ENCODE results near the gene PBX2. TPM values are rescaled to one million over a fixed set of nuclear protein-coding genes. Genes with fewer than 3 reads are reported as not detected.

PBX2 gene
- total RNA-seq, 3 donors from 2014 or later: 32.3 to 61.6 (median 48.5) TPM

DNA sequence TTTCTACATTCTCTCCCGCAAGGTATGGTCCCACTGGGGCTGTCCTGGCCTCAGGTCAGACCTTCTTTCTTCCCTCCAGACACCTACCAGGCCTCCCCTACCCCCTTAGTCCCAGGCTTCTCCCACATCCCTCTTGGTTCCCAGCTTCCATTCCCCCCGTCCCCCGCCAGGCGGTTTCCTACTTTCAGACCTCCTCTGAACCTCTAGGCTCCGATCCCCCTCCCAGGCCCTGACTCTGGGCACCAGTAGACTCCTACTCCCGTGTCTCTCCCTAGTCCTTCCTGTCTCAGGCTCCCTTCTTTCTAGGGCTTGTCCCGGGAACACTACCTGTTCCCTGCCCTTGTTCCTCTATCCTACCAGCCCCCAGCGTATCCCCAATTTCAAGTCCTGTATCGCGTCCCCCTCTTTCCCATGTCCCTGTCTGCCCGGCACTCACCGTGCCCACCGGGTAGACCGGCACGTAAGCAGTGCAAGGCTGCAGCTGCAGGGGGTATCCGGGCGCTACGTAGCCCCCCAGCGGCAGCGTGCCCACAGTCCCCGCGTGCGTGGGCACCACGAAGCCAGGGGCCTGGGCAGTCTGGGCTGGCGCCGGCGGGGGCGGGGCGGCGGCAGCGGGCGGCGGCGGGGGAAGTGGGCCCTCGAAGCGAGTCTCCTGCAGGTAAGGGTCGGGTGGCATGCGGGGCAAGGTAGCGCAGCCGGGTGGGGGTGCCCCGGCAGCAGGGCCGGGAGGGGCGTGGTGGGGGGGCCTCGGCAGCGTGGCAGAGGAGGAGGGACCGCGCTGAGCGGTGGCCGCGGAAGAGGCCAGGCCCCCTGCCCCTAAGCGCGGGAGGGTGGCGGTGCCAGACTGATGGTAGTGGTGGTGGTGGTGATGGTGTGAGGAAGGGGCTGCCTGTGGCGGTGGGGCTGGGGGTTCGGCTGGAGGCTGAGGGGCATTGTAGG, 39.8 kb downstream of the PBX2 start:
- Histone ChIP-seq H3K4me1 (peaks cover 0 to 3% of the 10 kb centered on the region in 2 donors), H3K9me3 (no peaks in the 10 kb centered on the region), H3K27me3 (no peaks in the 10 kb centered on the region), H3K4me3 (peak overlapping the region in 2 of 3 donors; percentile 82 to 84), H3K36me3 (no peaks in the 10 kb centered on the region), H3K27ac (peak overlapping the region in 1 of 2 donors; percentile 9)
- intact Hi-C loops (cut with DNase I; ENCODE audit: low total_unique reads): no loop called here
- TF ChIP-seq, protein P1, sequence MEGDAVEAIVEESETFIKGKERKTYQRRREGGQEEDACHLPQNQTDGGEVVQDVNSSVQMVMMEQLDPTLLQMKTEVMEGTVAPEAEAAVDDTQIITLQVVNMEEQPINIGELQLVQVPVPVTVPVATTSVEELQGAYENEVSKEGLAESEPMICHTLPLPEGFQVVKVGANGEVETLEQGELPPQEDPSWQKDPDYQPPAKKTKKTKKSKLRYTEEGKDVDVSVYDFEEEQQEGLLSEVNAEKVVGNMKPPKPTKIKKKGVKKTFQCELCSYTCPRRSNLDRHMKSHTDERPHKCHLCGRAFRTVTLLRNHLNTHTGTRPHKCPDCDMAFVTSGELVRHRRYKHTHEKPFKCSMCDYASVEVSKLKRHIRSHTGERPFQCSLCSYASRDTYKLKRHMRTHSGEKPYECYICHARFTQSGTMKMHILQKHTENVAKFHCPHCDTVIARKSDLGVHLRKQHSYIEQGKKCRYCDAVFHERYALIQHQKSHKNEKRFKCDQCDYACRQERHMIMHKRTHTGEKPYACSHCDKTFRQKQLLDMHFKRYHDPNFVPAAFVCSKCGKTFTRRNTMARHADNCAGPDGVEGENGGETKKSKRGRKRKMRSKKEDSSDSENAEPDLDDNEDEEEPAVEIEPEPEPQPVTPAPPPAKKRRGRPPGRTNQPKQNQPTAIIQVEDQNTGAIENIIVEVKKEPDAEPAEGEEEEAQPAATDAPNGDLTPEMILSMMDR (IDR thresholded peaks at IDR 0.05): no peak
- no peak for TF ChIP-seq POLR2A (IDR thresholded peaks at IDR 0.05)
- no peak for TF ChIP-seq POLR2AphosphoS5 (IDR thresholded peaks at IDR 0.05)
- no peak for DNase-seq (ENCODE audit: low spot score in 2 of 2)

DNA sequence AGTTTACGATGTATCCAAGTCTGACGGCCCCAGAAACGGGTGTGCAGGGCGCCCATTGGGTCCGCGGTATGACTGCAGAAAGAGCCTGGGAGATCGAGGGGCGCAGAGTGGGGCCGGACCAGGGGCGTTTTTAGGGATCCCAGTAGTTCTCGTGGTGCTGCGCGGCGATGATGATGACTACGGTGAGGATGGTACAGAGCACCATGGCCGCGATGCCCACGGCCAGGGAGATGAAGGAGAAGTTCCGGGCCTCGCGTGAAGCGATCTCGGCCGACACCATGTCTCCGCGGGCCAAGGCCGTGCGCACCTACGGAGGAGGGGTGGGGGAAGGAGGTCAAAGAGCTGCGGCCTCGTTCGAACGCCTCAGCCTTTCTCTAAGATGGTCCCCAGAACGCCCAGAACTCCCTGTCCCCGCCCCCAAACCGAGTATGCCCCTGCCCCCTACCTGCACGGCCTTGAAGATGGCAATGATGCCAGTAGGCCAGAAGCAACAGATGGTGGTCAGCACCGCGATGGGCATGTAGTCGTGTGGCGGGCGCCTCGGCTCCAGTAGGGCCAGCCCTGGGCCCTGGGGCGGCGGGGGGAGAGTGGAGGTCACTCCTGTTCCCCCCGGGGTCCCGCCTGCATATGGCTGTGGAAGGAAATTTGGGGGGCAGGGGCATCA, 40.8 kb downstream of the PBX2 start:
- H3K4me1 ChIP-seq: no peaks in the 10 kb centered on the region
- H3K9me3 ChIP-seq: no peaks in the 10 kb centered on the region
- H3K36me3 ChIP-seq: no peaks in the 10 kb centered on the region
- H3K27ac ChIP-seq: no peak overlapping the region
- DNase-seq (ENCODE audit: low spot score in 2 of 2): no peak
- peak overlapping the region in 2 of 3 donors; percentile 26 to 33 for H3K4me3 ChIP-seq
- intact Hi-C loops (cut with DNase I; ENCODE audit: low total_unique reads): no loop called here
- no peaks in the 10 kb centered on the region for H3K27me3 ChIP-seq
- TF ChIP-seq, protein P1 (IDR thresholded peaks at IDR 0.05): no peak
- TF ChIP-seq POLR2AphosphoS5 (IDR thresholded peaks at IDR 0.05) (no peak), POLR2A (IDR thresholded peaks at IDR 0.05) (no peak)

DNA sequence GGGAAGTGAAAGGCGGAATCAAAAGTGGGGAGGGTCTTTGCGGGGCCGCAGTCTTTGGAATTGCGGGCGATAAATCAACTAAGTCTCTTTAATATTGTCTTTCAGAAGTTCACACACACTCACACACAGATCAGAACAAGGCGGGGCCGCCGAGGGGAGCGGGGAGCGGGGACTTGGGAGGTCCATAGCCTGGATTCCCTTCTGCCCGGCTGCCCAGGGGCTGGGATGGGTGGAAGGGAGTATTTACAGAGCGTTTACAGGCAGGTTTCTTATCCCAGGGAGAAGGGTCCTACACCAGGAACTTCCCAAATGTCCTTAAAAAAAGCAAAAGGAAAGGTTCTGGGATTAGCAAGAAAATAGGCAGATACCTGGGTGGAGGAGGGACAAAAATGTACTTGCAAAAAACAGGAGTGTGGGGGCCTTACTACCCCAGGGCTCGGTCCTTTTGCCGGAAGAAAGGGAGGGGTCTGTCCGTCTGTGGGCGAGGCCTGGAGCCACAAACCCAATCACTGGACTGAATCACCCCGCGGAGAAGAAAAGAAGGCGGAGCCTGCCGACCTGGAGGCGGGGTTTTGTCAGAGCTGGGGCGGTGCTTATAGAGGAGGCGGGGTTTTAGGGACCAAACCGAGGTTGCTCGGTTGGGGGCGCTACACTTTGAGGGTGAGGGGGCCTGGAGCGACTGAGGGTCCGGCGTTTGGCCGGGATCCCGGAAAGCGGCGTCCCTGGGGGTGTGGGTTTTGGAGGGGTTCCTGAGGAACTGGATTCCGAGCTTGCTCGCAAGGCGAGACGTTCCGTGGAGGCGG, 41.5 kb downstream of the PBX2 start:
- TF ChIP-seq, protein P1 (IDR thresholded peaks at IDR 0.05): no peak
- TF ChIP-seq POLR2AphosphoS5 (IDR thresholded peaks at IDR 0.05) (no peak), POLR2A (IDR thresholded peaks at IDR 0.05) (no peak)
- intact Hi-C loops (cut with DNase I; ENCODE audit: low total_unique reads): no loop called here
- Histone ChIP-seq H3K4me3 (peak overlapping the region in 2 of 3 donors; percentile 26 to 33), H3K9me3 (no peaks in the 10 kb centered on the region), H3K27me3 (no peaks in the 10 kb centered on the region), H3K36me3 (no peaks in the 10 kb centered on the region), H3K27ac (no peak overlapping the region), H3K4me1 (no peaks in the 10 kb centered on the region)
- DNase-seq (ENCODE audit: low spot score in 2 of 2): no peak

DNA sequence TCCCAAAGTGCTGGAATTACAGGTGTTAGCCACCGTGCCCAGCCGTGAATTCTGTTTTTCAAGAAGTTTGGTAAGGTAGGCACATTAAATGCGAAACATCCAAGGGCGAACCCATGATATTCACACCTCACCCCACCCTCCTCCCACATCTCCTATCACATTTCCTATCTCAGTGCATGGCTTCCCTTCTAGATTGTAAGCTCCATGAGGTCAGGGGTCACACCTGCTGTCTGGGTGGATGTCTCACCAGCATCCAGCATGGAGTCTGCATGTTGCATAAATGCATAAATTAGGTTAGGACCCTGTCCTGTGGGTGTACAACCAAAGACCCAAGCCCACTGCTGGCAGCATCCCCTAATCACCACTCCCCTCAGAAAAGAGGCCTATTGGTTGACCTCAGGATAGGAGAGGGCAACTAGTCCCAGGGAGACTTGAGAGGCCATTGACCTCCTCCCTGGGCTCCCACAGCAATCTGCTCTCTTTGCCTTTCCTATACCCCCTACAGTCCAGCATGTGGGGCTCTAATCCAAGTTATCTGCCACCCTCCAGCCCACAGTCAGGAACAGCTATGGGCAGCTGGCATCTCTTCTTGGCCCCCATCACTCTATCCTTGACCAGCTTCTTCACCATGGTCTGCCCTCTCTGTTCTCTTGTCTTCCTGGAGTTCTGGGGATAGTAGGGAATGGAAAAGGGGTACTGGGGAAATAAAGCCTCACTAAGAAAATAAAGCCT, 42.4 kb downstream of the PBX2 start:
- H3K4me3 ChIP-seq: no peak overlapping the region
- H3K36me3 ChIP-seq: no peaks in the 10 kb centered on the region
- no peaks in the 10 kb centered on the region for H3K9me3 ChIP-seq
- no peak overlapping the region for H3K27ac ChIP-seq
- intact Hi-C loops (cut with DNase I; ENCODE audit: low total_unique reads): no loop called here
- H3K4me1 ChIP-seq: no peaks in the 10 kb centered on the region
- TF ChIP-seq, protein P1 (IDR thresholded peaks at IDR 0.05): no peak
- TF ChIP-seq POLR2AphosphoS5 (IDR thresholded peaks at IDR 0.05) (no peak), POLR2A (IDR thresholded peaks at IDR 0.05) (no peak)
- no peaks in the 10 kb centered on the region for H3K27me3 ChIP-seq
- DNase-seq (ENCODE audit: low spot score in 2 of 2): no peak

Measured in breast epithelium (tissue), 4 donors.